Esophagus muscularis mucosa (tissue), 4 donors: ENCODE measurements around the gene PKD1L1. TPM values are rescaled to one million over a fixed set of nuclear protein-coding genes. Genes with fewer than 3 reads are reported as not detected.

Source experiments
- DNase-seq: peaks from one replicate; pipeline ENCODE4 v3.0.0-alpha.2; 2017; ENCODE audit errors: extremely low spot score
- H3K27ac ChIP-seq, 4 donors: fragments of 200-600 bp; sonication (generic); replicated peaks in 1 of 4; 1 replicate in 3 of 4; 2 replicates in 1 of 4; pipeline ENCODE4 v1.5.1; 2016 to 2019; ENCODE audit warnings: mild to moderate bottlenecking in 1 of 4
- H3K27me3 ChIP-seq, 4 donors: fragments of 200-600 bp; sonication (generic); one replicate each; pipeline versions ENCODE4 v1.5.1 to v1.6.0; 2016 to 2019
- H3K36me3 ChIP-seq, 4 donors: fragments of 200-600 bp; sonication (generic); one replicate each; pipeline ENCODE4 v1.5.1; 2016 to 2019
- H3K4me1 ChIP-seq, 4 donors: fragments of 200-600 bp; sonication (generic); one replicate each; pipeline ENCODE4 v1.5.1; 2016 to 2019
- H3K4me3 ChIP-seq, 4 donors: fragments of 200-600 bp; sonication (generic); 1 replicate in 2 of 4; 2 replicates in 2 of 4; pipeline ENCODE4 v1.5.1; 2016 to 2019; ENCODE audit warnings: mild to moderate bottlenecking in 4 of 4, moderate library complexity in 1 of 4
- H3K9me3 ChIP-seq, 4 donors: fragments of 200-600 bp; sonication (generic); 1 replicate in 3 of 4; 2 replicates in 1 of 4; pipeline ENCODE4 v1.5.1; 2016 to 2019
- CTCF ChIP-seq, 3 experiments: fragments of 200-600 bp in 2 of 3; fragments of 450-650 bp in 1 of 3; sonication (generic) in 2 of 3; IDR thresholded peaks; one replicate each; pipeline ENCODE4 v1.5.1; 2017 to 2019; ENCODE audit warnings: antibody characterized with exemption in 3 of 3, mild to moderate bottlenecking in 2 of 3, moderate library complexity in 1 of 3
- EP300 ChIP-seq: sonication (generic); formaldehyde crosslinking; IDR thresholded peaks from one replicate; pipeline ENCODE4 v1.6.1; 2017; ENCODE audit warnings: antibody characterized with exemption
- POLR2A ChIP-seq: fragments of 450-650 bp; IDR thresholded peaks from one replicate; pipeline ENCODE4 v1.6.1; 2017; ENCODE audit warnings: antibody characterized with exemption, moderate library complexity, mild to moderate bottlenecking, low read depth
- POLR2AphosphoS5 ChIP-seq, 2 donors: sonication (generic); formaldehyde crosslinking; IDR thresholded peaks; one replicate each; pipeline ENCODE4 v1.6.1; 2017; ENCODE audit warnings: antibody characterized with exemption in 2 of 2
- WGBS: methylation state at CpG from one replicate; pipeline ENCODE4 v1.1.5; 2018; 5-methylcytosine and 5-hydroxymethylcytosine counted together
- intact Hi-C: fragments of 100-400 bp; cut with DNase I; formaldehyde crosslinking; loops from one replicate; pipeline ENCODE4 v1.15.1; 2023
- total RNA-seq, 4 donors: library from RNA; depleted of rRNA; stranded (reverse); fragments of >200 nt; gene quantifications; one replicate each; pipeline versions ENCODE4 v1.1.0 to v1.2.1, GENCODE V29; 2016

PKD1L1 gene
- total RNA-seq, 4 donors from 2014 or later = 0.50 to 1.7 (median 0.73) TPM

DNA sequence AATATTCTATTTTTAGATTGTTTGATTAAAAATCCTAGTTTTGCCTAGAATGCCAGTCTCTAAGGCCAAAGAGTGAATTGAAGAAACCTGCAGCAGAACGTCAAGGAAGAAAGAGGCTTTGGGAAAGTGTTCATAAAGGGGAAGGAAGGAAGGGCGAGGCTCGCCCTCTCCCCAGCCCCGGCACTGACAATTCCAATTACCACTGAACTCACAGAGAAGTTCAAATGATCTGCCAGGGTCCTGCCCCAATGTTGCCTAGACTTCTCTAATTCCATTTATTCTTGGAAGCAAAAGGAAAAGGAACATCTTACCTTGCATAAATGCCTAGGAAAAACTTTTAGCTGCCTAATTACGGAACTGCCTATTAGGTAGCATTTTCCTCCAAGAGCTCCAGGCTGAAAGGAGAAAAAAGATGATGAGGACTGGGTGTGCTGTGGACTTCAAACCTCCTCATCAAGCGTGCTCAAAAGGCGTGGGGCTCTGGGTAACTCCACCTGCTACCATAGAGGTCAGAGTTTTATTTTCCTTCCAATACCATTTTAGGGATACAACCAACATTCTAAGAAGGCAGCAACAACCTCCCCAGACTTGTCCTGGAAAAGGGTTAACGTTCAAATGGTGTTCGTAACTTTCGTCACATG is 134.5 kb downstream of the PKD1L1 start:
- no peak overlapping the region for H3K27ac ChIP-seq
- intact Hi-C loops = no loop called here
- no peak overlapping the region for H3K4me3 ChIP-seq
- TF ChIP-seq EP300 = no peak
- TF ChIP-seq POLR2A = no peak
- no peak for TF ChIP-seq CTCF (IDR thresholded peaks at IDR 0.05)
- TF ChIP-seq POLR2AphosphoS5 (IDR thresholded peaks at IDR 0.05) = no peak
- WGBS = 78% methylated on average over 10 of the region's 10 CpGs
- no peak for DNase-seq
- no peaks in the 10 kb centered on the region for H3K27me3 ChIP-seq
- no peaks in the 10 kb centered on the region for H3K36me3 ChIP-seq
- H3K4me1 ChIP-seq = peaks cover 6 to 20% (median 15%) of the 10 kb centered on the region in 4 donors
- no peaks in the 10 kb centered on the region for H3K9me3 ChIP-seq

- WGBS = 87% methylated on average over 9 of the region's 16 CpGs
- no peaks in the 10 kb centered on the region for H3K36me3 ChIP-seq
- intact Hi-C loops = no loop called here
These were observed 135.7 kb downstream of the PKD1L1 start for GRCh38 chr7:47812429-47813136.

DNA sequence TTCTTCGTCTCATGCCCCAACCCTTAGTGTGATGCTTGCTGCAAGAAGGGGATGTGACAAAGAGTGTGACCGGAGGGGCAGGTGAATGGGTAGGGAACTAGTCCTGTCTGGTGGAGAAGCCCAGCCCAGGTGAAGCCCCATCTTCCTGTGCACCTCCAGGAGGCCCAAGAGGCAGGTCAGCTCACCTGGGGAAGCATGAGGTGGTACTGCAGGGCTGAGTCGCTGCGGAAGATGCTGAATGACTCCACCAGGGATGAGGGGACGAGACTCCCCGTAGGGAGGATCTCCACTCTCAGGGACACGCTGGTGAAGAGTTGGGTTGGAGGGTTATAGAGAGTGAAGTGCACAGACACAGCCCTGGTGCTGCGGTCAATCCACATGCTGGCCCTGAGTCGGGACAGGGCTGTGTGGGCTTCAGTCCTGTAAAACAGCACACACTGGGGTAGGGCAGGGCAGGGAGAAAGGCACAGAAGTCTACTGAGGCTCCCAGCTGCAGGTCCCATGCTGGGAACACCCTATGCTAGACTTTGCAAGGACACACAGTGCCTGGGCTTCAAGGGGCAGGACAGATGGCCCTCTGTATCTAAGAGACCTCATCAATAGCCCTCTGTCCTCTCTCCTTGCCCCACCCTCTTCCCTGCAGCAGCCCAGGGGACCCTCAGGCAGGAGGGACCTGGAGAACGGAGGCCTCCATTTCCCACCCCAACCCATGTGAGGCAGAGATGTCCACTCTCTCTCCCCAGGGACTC is 136.5 kb downstream of the PKD1L1 start:
- no peak for DNase-seq
- TF ChIP-seq POLR2AphosphoS5 (IDR thresholded peaks at IDR 0.05) (no peak), EP300 (no peak), CTCF (IDR thresholded peaks at IDR 0.05) (no peak), POLR2A (no peak)
- intact Hi-C loops = no loop called here
- H3K36me3 ChIP-seq = no peaks in the 10 kb centered on the region
- no peaks in the 10 kb centered on the region for H3K27me3 ChIP-seq
- no peaks in the 10 kb centered on the region for H3K9me3 ChIP-seq
- no peak overlapping the region for H3K27ac ChIP-seq
- WGBS = 88% methylated on average over 9 of the region's 10 CpGs
- H3K4me3 ChIP-seq = no peak overlapping the region
- H3K4me1 ChIP-seq = peaks cover 10 to 19% (median 14%) of the 10 kb centered on the region in 4 donors

More at GRCh38 chr7:47812429-47813136, 135.7 kb downstream of the PKD1L1 start:
- Histone ChIP-seq H3K4me3 (no peak overlapping the region), H3K27ac (no peak overlapping the region), H3K9me3 (no peaks in the 10 kb centered on the region), H3K4me1 (peaks cover 6 to 13% (median 9%) of the 10 kb centered on the region in 4 donors), H3K27me3 (no peaks in the 10 kb centered on the region)
- DNase-seq = no peak
- TF ChIP-seq EP300 (no peak), POLR2A (no peak), POLR2AphosphoS5 (IDR thresholded peaks at IDR 0.05) (no peak), CTCF (IDR thresholded peaks at IDR 0.05) (no peak)

DNA sequence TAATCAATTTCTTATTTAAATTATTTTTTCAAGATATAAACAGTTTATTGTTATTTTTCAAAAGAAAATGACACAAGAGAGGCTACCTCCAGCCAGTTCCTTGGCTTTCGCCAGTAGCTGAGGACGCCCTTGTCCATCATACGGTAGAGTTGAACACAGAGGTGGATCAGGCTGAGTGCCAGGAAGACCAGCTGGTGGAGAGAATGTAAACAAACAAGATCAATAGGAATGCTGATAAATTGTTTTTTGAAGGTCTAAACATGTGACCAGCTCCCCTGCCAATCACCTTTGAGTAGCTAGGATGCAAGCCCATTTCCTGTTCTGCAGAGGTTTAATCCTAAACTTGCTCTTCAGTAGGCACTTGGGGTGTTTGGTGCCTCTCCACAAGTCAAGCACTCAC is 138.9 kb downstream of the PKD1L1 start:
- intact Hi-C loops = no loop called here
- H3K9me3 ChIP-seq = no peaks in the 10 kb centered on the region
- no peak overlapping the region for H3K27ac ChIP-seq
- no peaks in the 10 kb centered on the region for H3K36me3 ChIP-seq
- H3K27me3 ChIP-seq = no peaks in the 10 kb centered on the region
- no peak for TF ChIP-seq POLR2AphosphoS5 (IDR thresholded peaks at IDR 0.05)
- no peak for TF ChIP-seq CTCF (IDR thresholded peaks at IDR 0.05)
- no peak for TF ChIP-seq POLR2A
- TF ChIP-seq EP300 = no peak
- WGBS = 97% methylated on average over 3 of the region's 3 CpGs
- no peak overlapping the region for H3K4me3 ChIP-seq
- DNase-seq = no peak
- peaks cover 6 to 29% (median 25%) of the 10 kb centered on the region in 4 donors for H3K4me1 ChIP-seq
